ENCODE measurements around the gene ADGRG1.
A peak's percentile ranks its signal among the peaks of the same experiment; 100 is the strongest.

Gene ADGRG1

DNA sequence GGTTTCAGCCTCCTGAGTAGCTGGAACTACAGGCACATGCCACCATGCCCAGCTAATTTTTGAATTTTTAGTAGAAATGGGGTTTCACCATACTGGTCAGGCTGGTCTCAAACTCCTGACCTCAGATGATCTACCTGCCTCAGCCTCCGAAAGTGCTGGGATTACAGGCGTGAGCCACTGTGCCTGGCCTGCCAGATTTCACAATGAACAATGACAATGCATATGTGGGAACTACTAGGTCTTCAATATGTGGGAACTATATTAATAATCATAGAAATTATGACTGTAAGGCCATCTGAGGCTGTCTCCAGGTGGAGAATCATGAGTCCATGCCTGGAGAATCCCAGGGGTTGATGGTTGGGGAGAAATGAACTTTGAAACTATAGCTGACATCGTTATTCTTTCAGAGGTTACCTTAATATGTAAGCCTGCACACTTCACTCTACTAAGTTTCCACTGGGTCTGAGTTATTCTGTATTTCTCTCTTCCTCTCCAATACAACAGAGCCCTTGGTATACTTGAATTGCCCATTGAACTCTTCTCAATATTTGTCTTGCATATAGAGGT, 59.0 kb downstream of the ADGRG1 start:
- DNase-seq: no peak

- no peak for DNase-seq
Observed at GRCh38 chr16:57688487-57688986, 60.1 kb downstream of the ADGRG1 start.

GRCh38 chr16:57688987-57689761, 60.7 kb downstream of the ADGRG1 start:
- no peak for DNase-seq

- no peak for DNase-seq
Observed at GRCh38 chr16:57689762-57690558, 61.5 kb downstream of the ADGRG1 start.

DNA sequence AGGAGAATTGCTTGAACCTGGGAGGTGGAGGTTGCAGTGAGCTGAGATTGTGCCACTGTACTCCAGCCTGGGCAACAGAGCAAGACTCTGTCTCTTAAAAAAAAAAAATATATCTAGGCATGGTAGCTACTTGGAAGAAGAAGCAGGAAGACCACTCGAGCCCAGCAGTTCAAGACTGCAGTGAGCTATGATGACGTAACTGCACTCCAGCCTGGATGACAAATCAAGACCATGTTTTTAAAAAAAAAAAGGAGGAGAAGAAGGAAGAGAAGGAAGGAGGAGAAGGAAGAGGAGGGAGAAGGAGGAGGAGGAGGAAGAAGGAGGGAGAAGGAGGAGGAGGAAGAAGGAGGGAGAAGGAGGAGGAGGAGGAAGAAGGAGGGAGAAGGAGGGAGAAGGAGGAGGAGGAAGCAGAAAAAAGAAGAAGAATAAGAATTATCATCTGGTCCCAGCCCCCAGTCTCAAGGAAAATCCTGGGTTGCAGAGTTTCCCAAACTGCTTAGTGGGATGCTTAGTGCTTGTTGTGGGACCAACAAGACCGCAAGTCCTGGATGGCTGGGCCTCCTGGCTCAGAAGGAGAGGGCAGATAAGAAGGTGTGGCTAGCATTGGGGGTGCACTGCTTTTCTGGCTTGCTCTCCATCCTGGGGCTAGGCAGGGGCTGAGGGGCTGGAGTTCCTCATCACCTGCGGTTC, 62.5 kb downstream of the ADGRG1 start:
- no peak for DNase-seq

GRCh38 chr16:57692636-57693035, 64.2 kb downstream of the ADGRG1 start:
- no peak for DNase-seq

- DNase-seq: peak; percentile 39
Observed at GRCh38 chr16:57693550-57693949, 65.1 kb downstream of the ADGRG1 start.

DNA sequence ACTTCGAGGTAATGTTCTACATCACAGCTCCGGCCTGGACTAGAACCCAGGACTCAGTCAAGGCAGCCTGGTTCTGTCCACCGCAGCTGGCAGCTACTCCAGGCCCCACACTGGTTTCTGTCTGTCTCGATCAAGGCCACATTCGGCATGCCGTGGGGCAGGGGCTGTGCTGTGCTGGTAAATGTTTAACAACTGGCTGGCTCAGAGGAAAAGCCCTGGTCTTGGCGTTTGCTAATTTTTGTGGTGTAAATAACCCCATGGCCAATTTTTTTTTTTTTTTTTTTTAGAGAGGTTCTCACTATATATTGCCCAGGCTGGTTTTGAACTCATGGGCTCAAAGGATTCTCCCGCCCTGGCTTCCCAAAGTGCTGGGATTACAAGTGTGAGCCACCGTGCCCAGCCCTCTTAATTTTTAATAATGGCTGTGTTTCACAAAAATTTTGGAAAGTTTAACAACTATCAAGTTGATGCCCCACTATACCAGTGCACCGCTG, 65.8 kb downstream of the ADGRG1 start:
- DNase-seq: no peak

GRCh38 chr16:57694725-57695679, 66.6 kb downstream of the ADGRG1 start, which contains the start of gene DRC7:
Gene DRC7, plus strand, starts transcription at chr16:57694806. Its CDS starts 3,144 bp downstream, at chr16:57697950.
- no peak for DNase-seq

DNA sequence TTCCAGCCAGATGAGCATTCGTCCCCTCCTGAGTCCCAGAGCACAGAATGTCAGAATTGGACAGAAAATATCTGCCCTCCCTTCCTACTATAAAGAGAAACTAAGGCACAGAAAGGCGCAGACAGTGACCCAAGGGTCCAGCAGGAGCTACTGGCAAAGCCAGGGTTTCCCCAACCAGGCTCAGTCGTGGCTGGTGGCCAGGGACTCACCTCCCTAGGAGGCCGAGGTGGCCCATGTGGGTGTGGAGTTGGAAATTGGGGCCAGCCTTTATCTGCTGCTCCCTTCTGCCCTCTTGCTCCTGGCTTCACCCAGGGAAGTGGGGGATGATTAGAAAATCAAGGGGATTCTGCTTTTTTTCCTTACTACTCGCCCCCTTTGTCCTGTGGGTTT, 67.2 kb downstream of the ADGRG1 start:
- DNase-seq: no peak

- DNase-seq: no peak
Observed at GRCh38 chr16:57696240-57696639, 67.8 kb downstream of the ADGRG1 start.

DNA sequence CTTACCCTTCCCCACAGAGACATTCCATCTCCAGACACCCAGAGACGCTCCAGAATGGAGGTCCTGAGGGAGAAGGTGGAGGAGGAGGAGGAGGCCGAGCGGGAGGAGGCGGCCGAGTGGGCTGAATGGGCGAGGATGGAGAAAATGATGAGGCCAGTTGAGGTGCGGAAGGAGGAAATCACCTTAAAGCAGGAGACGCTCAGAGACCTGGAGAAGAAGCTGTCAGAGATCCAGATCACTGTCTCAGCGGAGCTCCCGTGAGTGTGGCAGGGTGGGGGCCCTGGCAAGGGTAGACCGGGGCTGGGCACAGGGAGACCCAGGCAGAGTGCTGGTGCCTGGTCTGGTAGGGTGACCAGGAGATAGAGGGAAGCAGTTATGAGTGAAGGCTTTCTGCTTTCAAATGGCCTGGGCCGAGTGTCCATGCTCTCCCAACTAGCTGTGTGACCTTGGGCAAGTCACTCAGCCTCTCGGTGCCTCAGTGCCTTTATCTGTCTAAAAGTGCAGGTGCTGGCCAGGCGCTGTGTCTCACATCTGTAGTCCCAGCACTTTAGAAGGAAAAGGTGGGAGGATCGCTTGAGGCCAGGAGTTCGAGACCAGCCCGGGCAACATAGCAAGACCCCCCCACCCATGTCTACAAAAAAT, 69.6 kb downstream of the ADGRG1 start:
- DNase-seq: no peak

- DNase-seq: no peak
Observed at GRCh38 chr16:57698812-57699405, 70.5 kb downstream of the ADGRG1 start.

DNA sequence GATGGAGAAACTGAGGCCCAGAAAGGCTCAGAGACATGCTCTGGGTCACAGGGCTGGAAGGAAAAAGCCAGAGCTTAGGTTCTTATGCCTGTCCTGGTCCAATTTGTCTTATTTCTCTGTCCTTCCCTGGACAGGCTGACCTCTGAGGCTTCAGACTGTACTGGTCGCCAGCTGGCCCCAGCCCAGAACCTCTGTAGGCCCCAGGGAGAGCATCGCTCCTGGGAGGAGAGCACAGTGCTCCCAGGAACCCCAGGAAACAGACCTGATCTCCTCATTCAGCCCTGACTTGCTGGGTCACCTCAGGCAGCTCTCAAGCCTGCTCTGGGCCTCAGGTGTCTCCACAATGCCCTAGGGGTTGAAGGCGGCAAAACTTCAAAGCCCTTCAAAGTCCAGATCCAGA, 71.1 kb downstream of the ADGRG1 start:
- no peak for DNase-seq

DNA sequence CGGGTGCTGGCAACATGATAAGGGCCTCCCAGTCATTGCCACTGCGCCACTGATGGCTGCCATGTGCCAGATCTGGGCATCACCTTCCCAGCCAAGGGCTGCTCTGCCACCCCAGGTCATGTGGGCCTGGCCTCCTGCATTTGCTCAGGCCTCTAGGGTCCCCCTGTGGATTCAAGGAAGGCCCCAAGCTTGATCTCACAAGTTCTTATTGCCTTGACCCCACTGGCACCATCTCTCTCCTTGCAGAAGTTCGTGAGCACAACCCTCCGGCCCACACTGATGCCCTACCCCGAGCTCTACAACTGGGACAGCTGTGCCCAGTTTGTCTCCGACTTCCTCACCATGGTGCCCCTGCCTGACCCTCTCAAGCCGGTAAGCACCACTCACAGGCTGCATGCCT, 71.5 kb downstream of the ADGRG1 start:
- DNase-seq: no peak

GRCh38 chr16:57700781-57701551, 72.5 kb downstream of the ADGRG1 start:
- no peak for DNase-seq

GRCh38 chr16:57701759-57702371, 73.4 kb downstream of the ADGRG1 start:
- no peak for DNase-seq

DNA sequence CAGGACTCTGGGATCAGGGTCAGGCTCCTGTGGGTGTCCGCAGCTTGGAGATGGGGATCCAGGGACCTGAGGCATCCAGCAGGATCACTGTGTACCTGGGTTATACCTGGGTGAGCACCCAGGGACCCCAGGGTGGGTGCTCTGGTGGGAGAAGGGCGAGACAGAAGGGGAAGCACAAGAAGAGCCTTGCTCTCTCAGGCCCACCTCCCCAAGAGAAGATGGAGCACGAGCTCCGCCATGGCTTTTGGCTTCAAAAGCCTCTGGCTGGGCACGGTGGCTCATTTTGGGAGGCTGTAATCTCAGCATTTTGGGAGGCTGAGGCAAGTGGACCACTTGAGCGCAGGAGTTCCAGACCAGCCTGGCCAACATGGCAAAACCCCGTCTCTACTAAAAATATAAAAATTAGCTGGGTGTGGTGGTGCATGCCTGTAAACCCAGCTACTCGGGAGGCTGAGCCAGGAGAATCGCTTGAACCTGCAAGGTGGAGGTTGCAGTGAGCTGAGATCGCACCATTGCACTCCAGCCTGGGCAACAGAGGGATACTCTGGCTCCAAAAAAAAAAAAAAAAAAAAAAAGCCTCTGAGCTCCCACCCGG, 75.1 kb downstream of the ADGRG1 start:
- no peak for DNase-seq
